ENCODE data around the gene AIRE.

The AIRE gene

DNA sequence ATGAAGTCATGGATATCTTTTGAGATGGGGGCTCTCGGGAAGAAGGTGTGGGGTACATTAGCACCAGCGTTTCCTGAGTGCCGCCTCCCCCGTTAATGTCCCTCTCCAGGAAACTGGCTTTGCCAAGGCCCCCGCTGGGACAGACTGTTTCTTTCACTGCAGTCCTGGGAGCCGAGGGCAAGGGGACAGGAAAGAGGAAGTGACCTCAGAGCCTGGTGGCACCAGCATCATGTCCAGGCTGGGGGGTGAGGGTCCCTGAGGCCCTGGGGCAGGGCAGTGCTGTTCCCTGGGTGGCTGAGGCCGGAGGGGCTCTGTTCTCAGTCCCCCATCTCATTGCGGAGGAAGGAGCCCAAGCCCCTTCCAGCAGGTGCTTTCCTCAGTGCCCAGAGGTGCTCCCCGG, 20.0 kb downstream of the AIRE start:
- DNase-seq (ENCODE audit: low read depth in 2 of 2) = no peak

DNA sequence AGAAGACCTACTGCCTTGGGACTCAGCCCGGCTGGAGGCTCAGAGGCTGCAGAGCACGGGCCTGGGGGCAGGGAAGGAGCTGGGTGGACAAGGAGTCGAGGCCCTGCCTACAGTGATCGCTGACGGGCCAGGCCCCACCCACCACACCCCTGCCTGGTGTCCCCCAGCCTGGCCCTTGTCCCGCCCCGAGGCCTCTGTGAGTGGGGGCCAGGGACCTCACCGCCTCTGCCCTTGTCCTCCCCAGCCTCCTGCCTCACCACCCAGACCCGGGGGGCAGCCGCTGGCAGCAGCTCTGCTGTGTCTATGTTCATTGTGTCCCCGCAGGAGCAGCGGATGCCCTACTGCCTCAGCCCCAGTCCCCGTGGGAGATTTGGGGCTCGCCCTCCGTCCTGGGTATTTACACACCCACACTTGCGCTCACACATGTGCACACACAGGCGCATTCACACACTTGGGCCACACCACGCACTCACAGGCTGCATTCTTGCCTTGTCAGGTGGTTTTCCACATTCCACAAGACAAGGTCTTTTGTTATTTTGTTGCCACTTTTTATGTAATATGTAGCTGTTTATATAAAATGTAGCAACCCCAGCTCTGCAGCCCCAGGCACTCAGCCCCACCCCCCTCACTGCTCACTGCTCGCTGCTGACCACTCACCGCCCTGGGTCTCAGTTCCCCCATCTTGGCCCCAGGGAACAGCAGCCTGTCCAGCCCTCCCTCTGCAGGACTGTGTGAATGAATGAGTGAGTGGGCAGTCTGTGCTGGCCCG, 21.4 kb downstream of the AIRE start:
- DNase-seq (ENCODE audit: low read depth in 2 of 2) = no peak

DNA sequence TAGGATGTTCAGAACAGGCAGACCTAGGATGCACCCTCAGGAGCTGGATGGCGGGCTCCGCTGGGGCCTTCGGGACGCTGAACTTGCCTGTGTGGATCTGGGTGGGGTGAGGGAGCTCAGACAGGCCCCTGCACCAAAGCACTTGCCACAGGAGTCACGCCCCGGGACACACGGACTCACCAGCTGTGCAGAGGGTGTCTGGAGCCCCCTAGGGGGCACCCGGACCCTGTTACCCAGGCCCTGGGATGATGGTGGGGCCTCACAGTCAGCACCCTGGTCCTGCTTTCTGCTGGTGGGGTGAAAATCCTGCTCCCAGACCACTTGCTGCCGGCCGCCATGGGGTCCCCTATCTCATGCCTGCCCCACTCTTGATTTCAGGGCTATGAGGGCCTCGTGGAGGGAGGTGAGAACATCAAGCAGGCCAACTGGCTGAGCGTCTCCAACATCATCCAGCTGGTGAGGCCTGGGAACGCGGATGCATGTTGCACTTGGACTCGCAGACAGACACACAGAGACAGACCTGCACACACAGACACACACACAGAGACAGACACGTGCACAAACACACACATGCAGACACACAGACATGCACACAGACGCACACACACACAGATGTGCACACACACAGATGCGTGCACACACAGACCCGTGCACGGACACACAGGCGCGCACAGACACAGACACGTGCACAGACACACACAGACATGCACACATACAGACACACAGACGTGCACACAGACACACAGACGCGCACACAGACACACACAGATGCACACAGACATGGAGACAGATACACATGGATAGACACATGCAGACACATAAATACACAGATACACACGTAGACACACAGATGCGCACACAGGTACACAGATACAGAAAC, 25.2 kb downstream of the AIRE start:
- no peak for DNase-seq (ENCODE audit: low read depth in 2 of 2)

DNA sequence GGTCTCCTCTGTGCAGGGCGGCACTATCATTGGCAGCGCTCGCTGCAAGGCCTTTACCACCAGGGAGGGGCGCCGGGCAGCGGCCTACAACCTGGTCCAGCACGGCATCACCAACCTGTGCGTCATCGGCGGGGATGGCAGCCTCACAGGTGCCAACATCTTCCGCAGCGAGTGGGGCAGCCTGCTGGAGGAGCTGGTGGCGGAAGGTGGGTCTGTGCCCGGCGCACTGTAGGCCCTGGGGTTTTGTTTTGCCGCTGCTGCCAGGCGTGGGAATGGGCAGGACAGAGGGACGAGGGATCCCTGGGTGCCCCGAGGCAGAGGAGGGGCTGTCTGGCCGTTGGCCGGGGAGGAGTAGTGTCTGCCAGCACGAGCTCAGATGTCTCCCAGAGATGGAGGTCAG, 26.4 kb downstream of the AIRE start:
- no peak for DNase-seq (ENCODE audit: low read depth in 2 of 2)

DNA sequence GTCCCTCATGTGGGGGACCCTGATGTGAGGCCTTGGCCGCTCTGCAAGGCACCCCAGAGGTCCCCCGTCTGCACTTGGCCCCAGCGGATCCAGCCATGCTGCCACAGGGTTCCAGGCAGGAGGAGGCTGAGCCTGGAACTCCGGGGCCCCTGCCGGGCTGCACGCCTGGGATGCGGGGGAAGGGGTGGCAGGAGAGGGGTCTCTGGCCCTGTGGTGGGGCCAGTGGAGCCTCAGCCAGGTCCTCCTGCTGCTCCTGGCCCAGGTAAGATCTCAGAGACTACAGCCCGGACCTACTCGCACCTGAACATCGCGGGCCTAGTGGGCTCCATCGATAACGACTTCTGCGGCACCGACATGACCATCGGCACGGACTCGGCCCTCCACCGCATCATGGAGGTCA, 27.0 kb downstream of the AIRE start:
- no peak for DNase-seq (ENCODE audit: low read depth in 2 of 2)

DNA sequence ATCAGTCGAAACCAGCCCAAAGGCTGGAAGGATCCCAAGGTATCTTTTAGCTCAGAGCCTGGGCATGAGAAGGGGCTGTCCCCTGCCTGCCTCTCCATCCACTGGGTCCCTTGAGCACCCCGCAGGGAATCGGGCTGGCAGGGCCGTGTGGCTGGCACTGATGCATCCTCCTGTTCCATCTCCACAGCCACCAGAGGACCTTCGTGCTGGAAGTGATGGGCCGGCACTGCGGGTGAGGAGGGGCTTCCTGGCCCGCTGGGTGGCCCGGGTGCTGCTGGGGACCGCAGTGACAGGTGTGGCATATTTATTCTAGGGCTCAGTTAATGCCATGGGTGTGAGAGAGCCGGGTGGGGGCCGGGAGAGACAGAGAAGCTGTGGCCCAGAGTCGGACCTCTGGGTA, 27.8 kb downstream of the AIRE start:
- DNase-seq (ENCODE audit: low read depth in 2 of 2) = no peak

DNA sequence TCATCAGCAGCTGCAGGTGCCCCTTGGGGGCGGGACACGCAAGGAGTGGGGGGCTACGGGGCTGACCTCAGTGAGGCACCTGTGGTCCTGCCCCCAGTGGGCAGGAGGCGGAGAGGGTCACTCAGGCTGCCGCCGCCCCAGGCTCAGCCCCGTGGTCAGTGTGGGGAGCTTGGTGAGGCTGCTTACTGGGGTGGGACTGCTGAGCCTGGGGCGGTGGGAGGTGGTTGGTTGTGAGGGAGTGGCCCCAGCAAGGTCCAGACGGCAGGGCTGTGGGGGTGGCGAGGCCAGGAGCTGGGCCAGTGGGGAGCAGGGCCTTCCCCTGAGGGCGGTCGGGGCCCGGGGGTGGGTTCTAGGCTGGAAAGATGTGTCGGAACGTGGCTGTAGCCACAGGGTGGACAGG, 28.5 kb downstream of the AIRE start:
- DNase-seq (ENCODE audit: low read depth in 2 of 2) = no peak

DNA sequence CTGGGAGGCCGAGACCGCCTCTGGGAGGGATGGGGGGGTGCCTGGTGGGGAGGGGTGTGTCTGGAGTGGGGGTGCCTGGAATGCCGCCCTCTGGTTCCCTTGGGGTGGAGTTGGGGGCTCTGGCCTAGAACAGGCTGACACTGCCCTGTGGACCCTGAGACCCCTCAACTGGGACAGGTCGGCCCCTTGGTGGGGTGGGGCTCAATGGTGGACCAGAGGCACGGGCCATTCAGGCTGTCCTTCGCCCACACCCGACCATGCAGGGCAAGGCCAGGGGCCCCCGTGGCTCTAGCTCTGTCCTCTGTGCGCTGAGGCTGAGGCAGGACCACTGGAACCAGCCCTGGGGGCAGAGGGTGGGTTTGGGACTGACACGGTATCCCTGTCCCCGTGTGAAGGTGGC, 28.9 kb downstream of the AIRE start:
- no peak for DNase-seq (ENCODE audit: low read depth in 2 of 2)

DNA sequence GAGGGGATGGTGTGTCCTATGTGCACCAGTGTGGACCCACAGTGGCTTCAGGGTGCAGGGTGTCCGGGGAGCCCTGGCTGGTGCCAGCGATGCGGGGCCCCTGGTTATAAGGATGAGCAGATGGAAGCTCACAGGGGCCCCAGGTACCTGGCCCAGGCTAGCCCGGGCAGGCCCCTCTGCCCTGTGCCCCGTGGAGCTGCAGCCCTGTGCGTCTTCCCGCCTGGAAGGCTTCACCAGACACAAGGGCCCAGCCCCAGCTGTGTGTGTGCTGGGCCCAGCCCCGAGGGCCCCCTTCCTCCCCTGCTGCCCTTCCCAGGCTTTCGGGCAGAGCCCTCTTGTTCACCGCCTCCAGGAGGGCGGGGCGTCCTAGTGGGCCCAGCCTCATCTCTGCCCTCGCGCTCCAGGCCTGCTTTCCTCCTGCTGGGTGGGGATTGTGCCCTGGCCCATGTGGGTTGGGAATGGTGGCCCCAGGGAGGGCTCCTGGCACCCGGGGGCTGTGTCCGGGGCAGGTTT, 30.1 kb downstream of the AIRE start:
- DNase-seq (ENCODE audit: low read depth in 2 of 2) = no peak

DNA sequence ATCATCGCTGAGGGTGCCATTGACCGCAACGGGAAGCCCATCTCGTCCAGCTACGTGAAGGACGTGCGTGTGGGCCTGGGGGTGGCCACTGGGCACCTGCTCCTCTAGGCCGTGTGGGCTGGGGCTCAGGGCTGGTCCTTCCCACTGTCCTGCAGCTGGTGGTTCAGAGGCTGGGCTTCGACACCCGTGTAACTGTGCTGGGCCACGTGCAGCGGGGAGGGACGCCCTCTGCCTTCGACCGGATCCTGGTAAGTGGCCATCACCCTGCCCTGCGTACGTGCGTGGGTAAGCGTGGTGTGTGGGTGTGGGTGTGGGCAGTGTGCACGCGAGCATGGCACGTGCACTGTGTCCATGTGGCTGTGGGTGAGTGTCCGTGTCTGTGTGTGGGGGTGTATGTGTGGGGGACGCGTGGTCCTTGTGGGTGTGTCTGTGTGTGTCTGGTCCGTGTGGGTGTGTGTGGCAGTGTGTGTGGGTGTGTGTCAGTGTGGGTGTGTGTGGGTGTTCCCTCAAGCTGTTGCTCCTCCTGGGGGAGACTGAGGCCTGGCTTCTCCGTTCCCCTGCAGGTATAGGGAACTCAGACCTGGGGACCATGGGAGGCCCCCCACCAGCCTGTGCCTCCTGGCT, 30.7 kb downstream of the AIRE start:
- no peak for DNase-seq (ENCODE audit: low read depth in 2 of 2)

DNA sequence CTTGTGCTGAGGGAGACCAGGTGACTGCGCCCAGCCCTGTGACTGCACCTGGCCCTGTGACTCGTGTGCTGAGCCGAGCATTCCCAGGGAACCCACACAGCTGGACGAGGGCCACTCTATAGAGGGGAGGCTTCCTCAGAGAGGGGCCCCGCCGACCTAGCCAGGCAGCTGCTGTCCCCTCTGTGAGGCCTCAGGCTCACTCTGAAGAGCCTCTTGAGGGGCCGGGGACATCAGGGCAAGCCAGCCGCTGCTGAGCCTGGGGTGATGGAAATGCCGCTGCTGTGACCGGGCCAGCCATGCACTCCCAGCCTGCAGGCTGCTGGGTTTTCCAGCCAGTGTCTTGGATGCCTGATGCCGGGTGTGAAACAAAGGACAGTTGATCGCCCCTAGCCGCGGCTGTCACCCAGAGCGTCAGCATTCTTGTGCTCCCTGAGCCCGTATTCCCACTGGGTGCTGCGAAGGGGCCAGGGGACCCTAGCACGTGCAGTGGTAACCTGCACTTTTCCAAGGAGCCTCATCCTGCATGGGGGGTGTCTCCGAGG, 31.6 kb downstream of the AIRE start:
- DNase-seq (ENCODE audit: low read depth in 2 of 2) = no peak

DNA sequence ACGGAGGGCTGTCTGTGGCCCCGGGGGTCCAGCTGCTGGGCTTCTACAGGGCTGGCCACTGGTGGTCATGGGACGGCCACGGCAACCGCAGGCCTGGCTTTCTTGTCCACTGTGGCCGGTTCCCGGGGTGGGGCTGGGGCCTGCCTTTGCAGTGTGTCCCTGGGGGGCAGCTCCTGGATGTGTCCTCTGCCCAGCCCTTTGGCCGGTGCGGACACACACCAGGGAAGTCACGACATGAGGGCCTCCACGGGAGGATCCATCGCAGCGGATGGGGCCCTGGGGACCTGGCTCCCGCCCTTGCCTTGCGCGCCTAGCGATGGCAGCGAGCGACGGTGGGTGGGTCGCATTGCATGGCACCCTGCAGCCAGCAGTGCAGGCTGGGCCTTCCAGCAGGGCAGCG, 32.2 kb downstream of the AIRE start:
- no peak for DNase-seq (ENCODE audit: low read depth in 2 of 2)

DNA sequence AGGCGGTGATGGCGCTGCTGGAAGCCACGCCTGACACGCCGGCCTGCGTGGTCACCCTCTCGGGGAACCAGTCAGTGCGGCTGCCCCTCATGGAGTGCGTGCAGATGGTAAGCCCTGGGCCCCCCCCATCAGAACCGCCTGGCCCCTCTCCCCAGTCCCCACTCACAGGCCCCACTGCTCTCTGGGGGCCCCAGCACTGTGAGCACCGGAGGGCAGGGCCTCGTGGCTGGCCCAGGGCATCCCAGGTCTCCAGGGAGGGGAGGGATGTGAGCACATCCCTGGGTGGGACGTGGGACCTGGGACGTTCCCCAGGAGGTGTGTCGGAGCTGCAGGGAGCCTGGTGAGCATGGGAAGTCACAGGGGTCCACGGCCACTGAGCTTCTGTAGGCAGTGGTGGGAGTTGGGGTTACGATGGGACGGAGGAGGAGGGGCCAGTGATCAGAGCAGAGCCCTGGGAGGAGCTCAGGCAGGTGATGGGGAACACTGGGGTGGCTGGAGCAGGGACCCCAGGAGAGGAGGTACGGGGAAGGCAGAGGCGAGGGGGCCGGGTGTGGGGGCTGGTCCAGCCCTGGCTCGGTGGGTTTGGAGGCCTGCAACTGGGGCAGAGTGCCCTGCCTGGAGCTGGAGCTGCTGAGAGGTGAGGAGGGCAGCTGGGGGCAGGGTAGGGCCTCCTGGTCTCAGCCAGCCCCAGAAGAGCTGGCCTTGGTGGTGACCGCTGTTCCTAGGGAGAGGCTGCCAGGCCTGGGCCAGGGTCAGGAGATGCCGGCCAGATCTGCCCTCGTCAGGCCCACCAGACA, 33.0 kb downstream of the AIRE start:
- DNase-seq (ENCODE audit: low read depth in 2 of 2) = no peak

DNA sequence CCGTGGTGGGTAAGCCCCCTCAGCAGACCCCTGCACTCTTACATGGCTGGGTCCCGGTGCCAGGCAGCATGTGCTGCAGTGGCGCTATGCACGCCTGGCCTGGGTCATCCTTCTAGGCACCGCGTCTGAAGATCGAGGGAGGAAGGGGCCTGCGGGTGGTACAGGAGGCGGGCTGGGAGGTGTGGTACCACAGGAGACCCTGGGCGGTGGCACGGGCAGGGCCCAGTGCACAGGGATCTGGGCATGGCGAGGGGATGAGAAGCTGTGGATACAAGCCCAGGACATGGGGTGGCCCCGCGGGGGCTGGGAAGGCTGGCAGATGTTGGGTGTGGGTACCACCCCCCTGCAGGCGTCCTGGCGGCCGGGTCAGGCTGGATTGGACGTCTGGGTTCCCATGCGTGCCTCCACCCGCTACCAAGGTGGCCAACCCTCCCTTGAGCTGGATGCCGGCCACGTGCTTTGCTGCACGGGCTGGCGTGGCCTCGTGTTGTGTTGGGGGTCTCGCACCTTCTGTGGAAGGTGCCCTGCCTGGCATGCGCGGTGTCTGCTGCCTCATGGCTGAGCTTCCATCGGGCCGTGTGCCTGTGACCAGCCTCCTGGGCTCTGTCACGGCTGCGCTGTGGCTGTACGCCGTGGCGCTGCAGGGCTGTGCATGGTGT, 33.9 kb downstream of the AIRE start:
- no peak for DNase-seq (ENCODE audit: low read depth in 2 of 2)

DNA sequence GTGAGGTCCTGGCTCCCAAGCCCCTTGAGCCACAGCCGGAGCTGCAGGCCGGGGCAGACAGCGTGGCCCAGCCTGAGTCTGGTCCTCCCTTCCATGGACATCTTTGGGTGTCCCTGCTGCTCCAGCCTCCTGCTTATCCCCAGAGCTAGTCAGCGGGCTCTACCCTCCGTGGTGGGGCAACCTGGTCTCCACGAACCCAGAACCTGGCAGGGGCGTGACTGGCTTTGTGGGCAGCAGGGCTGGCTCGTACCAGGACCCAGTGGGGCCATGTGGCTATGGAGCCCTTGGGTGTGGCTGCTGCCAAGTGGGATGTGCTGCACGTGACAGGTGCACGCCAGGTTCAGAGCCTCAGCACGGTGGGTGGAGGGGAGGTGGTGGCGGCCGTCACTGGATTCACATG, 35.2 kb downstream of the AIRE start:
- DNase-seq (ENCODE audit: low read depth in 2 of 2) = no peak

DNA sequence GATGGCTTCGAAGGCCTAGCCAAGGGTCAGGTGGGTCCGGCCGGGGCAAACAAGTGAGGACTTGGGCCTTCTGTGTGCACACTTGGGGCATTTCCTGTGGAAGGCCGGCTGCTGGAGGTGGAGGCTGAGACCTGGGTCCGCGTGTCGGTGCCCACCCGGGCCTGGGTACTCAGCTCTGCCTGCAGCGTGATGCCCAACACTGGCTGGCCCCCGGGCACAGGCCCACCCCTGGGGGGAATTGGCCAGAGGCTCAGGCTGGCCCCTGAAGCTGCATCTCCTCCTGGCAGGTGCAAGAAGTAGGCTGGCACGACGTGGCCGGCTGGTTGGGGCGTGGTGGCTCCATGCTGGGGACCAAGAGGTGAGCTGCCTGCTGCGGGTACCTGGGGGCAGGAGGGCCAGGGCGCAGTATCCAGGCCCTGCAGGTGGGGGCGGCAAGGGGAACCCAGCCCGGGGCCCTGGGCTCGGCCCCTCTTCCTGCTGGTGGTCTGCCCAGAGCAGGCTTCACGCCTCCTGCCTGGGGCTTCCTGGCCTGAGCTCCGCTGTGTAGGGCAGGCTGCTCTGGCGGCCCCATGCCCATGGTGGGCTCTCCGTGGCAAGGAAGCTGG, 36.3 kb downstream of the AIRE start:
- DNase-seq (ENCODE audit: low read depth in 2 of 2) = no peak

DNA sequence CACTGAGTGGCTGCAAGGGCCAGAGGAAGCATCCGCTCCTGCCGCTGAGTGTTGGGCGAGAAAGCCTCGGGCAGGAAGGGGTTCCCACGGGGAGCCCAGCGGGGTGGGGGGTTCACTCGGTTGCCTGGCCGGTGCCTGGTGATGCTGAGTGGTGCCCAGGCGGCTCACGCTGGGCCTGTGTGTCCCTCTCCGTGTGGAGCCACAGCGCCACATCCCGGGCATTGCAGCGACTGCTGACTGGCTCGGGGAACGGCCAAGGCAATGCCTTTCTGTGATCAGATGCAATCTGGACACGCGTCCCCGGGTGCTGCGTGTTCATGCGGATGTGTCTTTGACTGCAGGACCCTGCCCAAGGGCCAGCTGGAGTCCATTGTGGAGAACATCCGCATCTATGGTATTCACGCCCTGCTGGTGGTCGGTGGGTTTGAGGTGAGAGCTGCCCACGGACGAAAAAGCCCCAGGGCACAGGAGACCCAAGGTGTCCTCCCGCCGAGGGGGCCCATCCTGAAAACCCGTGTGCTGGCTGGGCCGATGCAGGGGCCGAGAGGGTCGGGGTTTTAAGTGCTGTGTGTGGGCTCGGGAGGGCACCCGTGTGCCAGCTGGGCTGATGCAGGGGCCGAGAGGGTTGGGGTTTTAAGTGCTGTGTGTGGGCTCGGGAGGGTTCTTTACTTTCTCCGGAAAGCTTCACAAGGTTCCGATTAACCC, 37.1 kb downstream of the AIRE start:
- DNase-seq (ENCODE audit: low read depth in 2 of 2) = no peak

DNA sequence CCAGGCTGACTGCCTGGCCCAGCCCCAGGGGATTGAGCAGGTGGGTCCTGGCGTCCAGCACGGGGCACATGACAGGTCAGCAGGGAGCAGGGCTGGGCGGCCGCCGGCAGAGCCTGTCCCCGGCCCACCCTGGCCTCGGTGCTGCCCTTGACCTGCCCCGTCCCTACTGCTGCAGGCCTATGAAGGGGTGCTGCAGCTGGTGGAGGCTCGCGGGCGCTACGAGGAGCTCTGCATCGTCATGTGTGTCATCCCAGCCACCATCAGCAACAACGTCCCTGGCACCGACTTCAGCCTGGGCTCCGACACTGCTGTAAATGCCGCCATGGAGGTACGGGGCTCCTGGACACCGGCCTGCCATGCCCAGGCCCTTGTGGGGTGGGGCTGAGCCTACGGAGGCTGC, 37.9 kb downstream of the AIRE start:
- no peak for DNase-seq (ENCODE audit: low read depth in 2 of 2)

DNA sequence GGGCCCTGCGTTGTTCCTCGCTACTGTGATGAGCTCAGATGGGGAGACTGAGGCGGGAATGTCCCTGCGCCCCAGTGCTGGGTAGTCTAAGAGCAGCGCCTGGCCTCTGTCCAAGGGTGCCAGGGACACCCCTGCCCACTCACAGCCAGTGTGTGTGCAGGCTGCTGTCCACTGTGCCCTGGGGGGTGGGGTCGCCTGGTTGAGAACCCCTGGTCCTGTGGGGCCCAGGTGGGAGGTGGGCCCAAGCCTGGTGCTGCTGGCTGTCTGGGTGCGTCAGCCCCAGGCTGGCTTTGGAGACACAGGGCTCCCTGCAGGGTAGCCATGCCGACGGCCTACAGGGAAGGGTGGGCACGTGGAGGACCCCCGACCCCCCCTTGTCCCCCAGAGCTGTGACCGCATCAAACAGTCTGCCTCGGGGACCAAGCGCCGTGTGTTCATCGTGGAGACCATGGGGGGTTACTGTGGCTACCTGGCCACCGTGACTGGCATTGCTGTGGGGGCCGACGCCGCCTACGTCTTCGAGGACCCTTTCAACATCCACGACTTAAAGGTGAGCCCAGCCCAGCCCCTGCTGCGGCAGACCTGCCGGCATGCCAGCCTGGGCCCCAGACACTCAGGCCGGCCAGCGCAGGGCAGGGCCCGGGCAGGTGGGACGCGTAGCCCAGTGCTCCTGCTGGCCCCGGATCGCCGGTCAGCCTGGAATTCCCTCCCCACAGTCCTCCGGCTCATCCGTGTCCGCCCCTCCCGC, 38.6 kb downstream of the AIRE start:
- DNase-seq (ENCODE audit: low read depth in 2 of 2) = no peak

All from stimulated activated CD4-positive, alpha-beta T cell treated with anti-CD3 and anti-CD28 coated beads, Interleukin-1b, Interleukin-23, amount 100 ng/mL, for 4 hours (primary cell).